GM19395 (cell line): ENCODE results near the gene MUC13.
A peak's percentile ranks its signal among the peaks of the same experiment; 100 is the strongest.

ENCODE experiments used
- ATAC-seq: cut with Tn5 transposase; IDR thresholded peaks from one replicate; pipeline ENCODE4 v1.9.1; 2021; ENCODE audit warnings: mild to moderate bottlenecking, moderate library complexity; ENCODE audit not compliant: unreplicated experiment

MUC13 gene

DNA sequence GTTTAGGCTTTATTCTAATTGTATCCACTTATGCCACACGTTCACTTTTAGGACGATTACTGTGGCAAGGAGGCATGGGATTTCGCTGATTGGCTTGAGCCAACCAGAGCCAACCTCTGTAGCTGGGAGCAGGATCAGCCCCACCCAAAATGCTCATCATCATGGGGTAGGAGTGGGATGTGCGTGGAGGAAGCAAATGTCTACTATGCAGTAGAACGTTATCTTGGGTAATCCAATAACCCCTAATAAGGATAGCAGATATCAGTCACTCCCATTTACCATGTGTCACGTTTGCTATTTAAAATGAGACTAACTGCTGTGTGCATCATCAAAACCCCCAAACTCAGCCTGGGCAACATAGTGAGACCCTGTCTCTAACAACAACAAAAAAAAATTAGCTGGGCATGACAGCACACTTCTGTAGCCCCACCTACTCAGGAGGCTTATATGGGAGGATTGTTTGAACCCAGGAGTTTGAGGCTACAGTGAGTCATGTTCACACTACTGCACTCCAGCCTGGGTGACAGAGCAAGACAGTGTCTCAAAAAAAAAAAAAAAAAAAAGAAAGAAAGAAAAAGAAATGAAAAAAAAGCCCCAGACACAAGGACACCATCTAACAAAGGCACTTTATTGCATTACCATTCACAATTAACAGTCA is 29.6 kb downstream of the MUC13 start:
- ATAC-seq: no peak

DNA sequence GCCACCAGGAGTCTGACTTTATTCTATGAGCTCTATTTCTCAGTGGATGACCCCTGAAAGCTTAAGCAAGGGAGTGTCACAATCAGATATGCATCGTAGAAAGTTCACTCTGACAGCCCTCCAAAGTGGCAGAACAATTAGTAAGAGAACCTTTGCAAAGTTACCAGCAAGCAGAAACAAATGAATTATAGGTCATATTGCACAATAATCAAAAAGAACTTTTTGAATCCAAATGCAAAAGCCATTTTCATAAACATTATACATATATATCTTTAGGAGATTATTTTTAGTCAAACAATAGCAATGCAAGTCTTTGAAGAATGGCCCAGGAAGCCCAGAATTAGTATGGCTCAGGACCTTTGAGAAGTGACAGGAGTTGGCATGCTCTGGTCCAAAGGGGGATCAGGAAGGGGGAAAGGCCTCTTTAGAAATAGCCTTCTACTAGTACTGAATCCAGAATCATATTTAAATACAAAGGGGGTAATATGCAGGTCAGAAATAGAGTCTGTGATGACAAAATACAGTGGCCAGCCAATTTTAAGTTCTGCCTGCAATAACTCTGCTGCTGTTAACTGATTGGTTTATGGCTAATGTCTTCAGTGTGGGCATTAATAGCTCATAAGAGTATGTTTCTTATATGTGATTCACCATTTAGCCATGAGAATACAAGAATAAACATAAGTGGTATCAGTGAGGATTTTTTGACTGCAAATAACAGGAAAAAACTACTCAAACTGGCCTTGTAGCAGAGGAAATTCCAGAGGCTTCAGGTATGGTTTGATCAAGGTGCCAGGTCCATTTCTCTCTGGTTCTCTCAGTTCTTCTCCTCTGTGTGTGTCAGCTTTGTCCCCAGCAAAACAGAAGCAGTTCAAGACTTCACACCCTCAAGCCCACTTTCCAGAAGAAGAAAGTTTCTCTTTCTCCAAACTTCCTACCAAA is 30.4 kb downstream of the MUC13 start:
- ATAC-seq: no peak

DNA sequence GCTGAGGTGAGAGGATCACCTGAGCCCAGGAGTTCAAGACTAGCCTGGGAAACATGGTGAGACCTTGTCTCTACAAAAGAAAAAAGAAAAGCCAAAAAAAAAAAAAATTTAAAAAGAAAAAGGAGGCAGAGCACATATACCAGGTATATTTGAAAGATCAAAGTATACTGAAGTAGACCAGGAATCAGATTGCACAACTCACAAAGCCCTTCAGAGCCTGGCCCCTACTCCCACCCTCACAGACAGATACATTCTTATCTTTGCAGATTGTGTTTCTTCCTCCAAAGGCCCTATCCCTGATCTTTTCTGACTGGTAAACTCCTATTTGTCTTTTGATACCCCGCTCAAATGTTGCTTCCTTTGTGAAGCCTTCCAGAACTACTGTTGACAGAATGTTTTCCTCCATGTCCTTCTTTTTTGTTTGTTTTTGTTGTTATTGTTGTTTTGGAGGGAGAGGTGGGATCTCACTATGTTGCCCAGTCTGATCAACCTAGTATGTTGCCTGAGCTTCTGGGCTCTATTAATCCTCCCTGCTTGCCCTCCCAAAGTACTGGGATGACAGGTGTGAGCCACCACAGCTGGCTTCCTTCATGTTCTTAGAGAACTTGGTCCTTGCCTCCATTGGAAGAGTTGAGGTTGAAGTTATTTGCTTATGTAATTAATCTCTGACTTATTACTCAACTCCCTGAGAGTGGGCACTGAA is 37.6 kb downstream of the MUC13 start:
- ATAC-seq: no peak

DNA sequence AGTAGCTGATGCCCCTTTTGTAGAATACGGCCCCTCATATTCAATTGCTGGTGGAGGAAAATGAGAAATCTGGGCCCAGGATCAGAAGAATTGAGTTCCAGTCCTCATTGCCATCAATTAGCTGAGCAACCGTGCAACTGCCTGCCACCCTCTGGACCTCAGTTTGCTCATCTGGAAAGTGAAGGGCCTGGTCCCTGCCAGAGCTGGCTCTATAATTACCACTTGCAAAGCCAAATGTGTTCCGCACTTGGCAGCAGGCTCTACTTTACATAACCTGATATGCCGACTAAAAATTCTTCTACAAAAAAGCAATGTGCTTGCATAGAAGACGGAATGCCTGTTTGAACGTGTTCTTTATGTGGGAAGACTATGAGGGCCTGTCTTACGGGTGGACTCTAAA is 38.8 kb downstream of the MUC13 start:
- no peak for ATAC-seq

DNA sequence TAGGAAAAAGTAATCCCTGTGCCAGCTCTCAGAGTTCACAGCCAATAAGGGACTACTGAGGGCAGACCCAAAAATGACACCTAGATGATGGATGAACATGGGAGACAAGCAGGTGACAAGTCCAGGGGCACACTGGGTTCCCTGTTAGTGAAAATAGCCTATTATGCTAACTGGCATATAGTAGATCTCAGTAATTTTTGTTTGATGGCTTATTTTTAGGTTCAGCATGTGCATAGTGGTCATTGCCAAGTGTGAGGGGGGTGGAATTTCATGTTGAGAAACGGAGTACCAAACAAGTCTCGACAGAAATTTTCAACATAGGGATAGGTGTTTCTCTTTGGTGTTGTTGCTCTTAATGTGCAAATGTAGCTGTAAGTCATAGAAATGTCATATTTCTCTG is 41.0 kb downstream of the MUC13 start:
- no peak for ATAC-seq

DNA sequence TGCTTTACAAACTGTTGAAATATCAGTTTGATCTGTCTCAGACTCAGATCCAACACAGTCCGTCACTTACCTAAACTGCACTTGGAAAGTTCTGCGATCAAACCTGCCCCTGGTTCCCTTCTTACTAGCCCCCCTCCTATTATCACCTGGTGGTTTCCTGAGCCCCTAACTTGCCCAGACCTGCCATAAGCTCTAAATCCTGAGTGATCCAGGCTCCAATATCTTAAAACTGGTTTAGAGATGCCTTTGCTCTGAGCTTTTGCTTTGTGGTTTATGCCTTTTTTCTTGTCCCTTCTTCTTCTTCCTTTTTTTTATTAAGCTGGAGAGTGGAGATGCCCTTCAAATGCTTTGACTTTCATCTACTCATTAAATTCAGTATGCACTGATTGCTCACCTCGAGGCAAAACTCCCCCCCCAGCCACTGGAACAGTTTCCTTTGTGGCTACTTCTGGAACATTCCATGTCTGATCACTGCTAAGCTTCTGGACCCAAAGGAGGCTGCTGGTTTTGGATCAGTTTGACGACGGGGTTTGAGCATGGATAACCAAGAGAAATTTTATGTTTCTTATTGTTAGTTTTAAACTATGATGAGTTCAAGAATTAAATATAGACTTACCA is 43.9 kb downstream of the MUC13 start:
- no peak for ATAC-seq

DNA sequence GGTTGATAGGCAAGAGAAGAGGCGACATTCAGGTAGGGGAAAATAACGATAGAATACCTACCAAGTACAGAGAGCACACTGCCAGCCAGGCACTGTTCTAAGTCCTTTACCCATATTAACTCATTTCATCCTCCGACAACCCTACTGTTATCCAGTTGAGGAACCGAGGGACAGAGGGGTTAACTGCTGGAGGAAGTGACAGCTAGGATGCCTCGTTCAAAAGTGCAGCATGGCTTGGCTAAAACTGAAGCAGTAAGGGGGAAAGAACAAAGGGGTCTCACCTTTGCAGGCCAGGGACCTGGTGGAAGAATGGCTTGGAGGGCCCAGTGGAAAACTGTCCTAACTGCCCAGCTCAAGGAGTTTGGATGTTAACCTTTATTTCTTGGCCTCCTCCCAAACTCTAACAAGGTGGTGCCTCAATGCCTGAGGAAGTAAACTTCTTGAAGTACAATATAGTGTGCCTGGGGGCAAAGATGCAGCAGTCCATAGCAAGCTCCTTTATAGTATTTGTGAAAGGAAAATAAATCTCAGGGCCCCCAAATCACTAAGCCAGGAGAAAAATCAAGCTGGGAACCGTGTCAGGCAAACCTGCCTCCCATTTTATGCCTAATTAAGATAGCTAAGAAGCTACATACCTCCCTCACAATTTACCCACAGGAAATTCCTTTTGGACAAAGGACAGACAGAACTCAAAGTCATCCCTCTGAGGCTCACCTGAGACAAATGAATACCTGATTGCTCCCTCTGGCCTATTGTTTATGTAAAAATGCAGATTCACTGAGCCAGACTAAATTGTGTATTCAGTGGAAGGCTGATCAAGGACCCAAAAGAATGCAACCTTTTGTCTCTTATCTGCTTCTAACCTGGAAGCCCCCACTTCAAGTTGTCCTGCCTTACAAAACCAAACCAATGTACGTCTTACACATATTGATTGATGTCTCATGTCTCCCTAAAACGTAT is 45.8 kb downstream of the MUC13 start:
- ATAC-seq: no peak

DNA sequence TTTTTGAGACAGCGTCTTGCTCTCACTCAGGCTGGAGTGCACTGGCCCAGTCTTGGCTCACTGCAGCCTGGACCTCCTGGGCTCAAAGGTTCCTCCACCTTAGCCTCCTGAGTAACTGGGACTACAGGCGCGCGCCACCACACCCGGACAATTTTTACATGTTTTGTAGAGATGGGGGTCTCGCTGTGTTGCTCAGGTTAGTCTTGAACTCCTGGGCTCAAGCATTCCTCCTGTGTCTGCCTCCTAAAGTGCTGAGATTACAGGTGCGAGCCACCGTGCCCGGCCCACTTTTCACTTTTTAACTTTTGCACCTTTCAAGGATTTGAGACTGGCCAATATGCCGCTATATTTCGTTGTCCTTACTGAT is 46.6 kb downstream of the MUC13 start:
- ATAC-seq: no peak

DNA sequence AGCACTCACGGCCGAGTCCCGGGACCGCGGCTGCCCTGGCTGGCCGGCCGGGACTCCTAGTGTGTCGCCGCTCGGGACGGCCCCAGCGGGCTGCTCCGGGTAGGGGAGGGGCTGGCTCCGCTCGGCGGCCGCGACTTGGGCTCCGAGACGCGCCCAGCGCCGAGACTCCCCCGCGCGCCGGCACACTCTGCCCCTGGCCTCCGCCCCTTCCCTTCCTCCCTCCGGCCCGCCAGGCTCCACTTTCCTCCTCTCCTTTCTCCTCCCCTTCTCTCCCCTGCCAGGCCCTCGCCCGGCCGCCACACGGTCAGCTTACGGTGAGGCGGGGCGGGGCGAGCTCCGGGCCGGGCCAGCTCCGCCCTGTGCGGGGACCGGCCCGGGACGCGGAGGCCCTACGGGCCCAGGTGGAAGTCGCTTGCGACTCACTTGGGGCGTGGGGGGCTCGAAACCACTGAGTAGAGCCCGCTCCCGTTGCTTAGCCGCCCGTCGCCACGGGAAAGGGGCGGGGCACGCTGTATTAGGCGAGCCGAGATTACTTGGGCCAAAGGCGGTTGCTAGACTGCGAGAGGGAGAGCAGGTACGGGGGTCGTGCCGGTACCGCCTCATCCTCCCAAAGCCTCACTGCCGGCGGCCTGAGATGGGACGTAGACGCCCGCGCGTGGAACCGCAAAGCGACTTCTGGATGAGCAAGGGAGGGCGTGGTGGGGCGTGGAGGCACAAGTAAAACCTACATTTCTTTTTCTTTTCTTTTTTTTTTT is 47.2 kb downstream of the MUC13 start, which contains the start of gene ITGB5:
Gene ITGB5, minus strand, starts transcription at position 189 of the 755 bp plus-strand sequence. CDS start 365 bp downstream, outside the sequence.
- peak; percentile 59 for ATAC-seq

DNA sequence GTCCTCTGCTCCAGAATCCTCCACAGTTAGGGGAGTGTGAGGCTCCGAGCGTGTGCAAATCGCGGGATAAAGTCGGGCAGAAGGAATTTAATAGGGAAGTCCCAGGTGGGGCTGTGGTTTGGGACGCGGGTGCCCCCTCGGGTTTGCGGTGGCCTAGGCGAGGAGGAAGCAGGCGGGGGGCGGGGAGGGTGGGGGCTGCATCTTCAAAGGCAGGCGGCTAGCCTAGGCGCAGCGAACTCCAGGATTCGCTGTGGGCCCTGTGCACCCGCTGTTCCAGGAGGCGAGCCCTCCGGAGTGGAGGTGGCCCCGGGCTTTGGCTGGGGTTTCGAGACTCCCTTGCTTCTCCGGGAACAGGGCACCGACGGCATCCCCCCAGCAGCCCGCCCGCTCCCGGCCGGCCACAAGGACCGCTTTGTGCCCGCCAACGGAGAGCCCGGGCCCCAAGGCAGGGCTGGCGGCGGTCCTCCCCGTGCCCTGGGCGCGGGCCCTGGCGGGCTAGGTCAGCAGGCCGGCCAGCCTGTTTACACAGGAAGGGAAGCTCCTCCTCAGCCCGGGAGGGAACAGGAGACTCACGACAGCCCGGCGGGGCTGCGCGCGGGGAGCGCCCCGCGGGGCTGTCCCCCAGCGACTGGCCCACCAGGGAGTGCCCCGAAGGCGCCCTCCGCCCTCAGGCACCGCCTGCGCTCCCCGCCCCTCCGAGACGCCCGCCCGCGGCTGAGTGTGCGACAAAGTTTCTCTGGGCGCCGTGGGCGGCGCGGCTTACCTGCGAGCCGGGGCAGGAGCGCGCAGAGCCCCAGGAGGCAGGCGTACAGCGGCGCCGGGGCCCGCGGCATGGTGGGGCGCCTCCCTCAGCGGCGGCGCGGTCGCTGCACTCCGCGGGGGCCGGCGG is 48.1 kb downstream of the MUC13 start:
- ATAC-seq: peak; percentile 45

DNA sequence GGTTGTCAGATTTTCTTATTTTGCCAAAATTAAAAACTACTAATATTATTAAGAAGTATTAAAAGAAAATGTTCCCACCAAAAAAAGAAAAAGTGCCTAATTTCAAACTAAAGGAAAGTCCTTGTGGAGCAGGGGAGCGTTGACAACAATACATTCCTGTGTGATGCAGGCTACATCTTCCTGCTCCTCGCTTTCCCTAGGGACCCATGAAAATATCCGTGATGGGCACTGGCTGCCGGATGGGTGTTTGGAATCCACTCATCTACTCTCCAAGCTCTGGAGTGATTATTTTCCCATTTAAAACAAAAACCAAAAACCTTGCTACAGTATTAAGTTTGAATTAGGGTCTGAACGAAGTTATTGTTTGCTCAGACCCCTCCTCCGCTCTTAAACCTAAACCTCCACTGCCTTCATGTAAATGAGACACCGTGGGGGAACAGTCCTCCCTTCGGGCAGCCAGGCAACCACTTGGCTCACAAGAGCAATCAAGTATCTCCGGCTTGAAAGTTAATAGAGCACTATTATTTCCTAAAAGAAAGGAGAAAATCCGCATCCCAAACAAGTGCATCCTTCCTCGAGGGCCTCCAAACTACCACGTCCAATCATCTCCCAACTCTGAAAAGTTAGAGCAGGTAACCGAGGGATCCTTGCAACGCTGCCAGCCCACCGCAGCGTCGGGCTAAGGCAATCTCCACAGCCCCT is 48.9 kb downstream of the MUC13 start:
- ATAC-seq: no peak

DNA sequence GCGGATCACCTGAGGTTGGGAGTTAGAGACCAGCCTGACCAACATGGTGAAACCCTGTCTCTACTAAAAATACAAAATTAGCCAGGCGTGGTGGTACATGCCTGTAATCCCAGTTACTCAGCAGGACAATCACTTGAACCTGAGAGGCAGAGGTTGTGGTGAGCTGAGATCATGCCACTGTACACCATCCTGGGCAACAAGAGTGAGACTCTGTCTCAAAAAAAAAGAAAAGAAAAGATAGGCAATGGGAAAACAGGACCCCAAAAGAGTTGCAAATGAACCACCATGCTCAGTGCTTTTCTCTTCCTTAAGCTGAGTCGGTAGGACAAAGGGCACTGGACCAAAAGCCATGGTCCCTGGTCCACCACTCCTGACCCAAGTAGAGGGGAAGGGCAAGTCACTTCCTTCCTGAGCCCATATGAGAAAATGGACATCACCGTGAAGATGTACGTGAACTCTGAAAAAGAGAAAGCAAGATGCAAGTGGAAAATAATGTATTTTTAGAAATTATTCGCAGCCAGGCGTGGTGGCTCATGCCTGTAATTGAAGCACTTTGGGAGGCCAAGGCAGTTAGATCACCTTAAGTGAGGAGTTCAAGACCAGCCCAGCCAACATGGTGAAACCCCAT is 50.0 kb downstream of the MUC13 start:
- no peak for ATAC-seq

DNA sequence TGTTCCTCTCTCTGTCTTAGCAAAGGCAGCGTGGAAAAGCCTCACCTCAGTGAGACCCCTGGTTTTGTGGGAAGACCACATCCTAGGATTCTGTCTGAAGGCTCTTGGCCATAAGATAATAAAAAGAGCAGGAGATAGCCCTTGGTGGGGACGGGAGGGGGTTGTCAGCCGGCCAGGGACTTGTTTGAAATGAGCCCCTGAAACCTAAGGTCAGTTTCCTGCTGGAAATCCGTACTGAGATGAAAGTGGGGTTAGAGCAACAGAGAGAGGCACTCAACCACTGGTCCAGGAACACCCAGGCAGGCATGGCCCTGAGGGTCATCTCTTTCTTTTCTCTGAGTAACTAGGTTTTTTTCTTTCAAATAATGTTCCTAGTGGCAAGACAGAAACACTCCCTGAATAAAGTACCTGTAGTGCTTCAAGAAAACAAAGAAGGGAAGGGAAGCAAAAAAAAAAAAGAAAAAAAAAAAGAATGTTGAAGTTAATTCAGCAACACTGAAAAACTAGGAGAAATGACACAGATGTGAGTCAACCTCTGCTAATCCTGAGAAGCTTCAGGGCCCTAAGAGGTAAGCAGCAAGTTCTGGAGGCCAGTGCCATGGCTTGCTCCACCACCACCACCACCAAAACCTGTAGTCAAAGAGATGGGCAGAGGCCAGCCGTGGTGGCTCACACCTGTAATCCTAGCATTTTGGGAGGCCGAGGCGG is 50.6 kb downstream of the MUC13 start:
- ATAC-seq: no peak

DNA sequence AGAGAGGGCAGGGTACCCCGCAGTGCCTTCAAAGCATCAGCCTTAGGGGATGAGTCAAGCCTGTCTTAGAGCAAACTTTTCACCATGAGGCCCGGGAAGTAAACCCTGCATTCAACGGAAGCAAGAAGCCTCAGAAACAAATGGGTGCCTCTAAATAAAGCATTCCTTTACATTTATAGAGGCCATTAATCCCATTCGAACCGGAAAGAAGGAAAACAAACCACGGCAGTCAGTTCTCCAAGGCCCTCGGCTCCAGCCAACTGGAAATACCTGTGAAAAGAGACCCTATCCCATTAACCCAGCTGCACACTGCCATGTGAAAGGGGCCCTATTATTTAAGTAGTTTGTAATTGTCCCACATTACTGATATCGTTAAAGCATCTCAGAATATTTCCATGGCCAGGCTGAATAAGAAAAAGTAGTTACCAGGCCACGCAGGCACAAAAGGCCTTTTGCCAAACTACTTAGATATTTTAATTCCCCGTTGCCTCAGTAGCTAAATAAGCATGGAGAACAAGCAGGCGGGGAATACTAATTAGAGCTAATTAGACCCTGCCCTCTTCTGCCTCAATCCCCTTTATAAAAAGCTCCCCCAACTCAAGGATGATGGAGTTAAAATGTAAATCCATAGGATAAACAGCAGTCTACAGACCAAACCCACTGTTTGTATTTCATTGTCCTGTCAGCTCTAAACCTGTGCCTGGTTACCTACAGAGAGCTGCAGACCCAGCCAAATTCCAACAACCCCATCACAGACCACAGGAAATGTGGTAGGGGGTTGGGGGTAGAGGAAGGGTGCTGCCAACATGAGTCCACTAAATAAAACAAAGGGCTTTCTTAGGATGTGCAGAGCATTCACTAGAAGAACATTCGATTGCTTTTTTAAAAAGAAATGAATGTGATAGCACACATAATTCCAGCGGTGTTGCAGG is 51.5 kb downstream of the MUC13 start:
- no peak for ATAC-seq

DNA sequence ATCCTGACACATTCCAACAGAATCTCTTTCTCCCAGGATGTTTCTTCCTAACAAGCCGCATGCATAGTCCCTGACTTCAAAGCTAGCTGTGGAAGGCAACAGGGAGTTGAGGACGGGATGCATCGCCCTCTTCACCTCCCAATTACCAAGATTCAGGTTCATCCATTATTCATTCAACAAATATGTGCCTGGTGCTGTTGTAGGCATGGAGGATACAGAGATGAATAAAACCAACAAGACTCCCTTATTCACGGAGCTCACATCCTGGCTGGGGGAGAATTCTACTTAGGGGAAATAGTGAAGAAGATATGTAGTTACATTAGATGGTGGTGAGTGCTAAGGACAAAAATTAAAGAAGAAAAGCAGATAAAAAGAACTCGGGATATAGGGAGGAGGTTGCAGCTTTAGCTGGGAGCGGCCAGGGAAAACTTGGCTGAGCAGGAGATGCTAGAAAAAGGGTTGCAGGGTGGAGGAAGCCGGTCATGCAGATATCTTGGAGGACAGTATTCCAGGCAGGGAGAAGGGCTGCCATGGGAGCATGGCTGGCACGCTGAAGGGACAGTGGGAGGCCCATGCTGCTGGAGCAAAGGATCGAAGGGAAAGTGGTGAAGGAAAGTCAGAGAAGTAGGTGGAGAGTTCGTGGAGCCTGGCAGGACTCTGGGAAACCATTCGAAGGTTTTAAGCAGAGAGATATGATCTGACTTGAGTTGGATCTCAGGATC is 52.4 kb downstream of the MUC13 start:
- ATAC-seq: no peak
